ENCODE measurements around the gene DOCK2. TPM values are rescaled to one million over a fixed set of nuclear protein-coding genes. Genes with fewer than 3 reads are reported as not detected.

DOCK2 gene
- total and polyA plus RNA-seq, 2 of the 8 experiments (the other 6 are each of a cell fraction or from before 2014, with no cell fraction given), result 3.9 to 5.7 TPM

GRCh38 chr5:169992789-169993484 lies 355.9 kb downstream of the DOCK2 start:
- H3K18ac ChIP-seq (ENCODE audit: extremely low read depth, low read length), result no peak overlapping the region
- H2BK20ac ChIP-seq (ENCODE audit: low read length), result no peak overlapping the region
- no peak overlapping the region for H3K4me3 ChIP-seq (ENCODE audit: extremely low read depth in 1 of 4, insufficient read depth in 2 of 4, low read depth in 3 of 4, low read length in 4 of 4)
- H3K9me3 ChIP-seq (ENCODE audit: insufficient read depth in 2 of 2, low read depth in 1 of 2, low read length in 1 of 2), result no peaks in the 10 kb centered on the region
- no peaks in the 10 kb centered on the region for H3K79me2 ChIP-seq (ENCODE audit: control insufficient read depth in 1 of 2, insufficient read depth in 2 of 2, low read length in 2 of 2)
- H3K79me1 ChIP-seq (ENCODE audit: low read depth, low read length), result no peaks in the 10 kb centered on the region
- H3K4me2 ChIP-seq (ENCODE audit: insufficient read depth in 1 of 2, low read depth in 2 of 2, low read length in 2 of 2), result no peak overlapping the region
- no peaks in the 10 kb centered on the region for H3K36me3 ChIP-seq (ENCODE audit: control insufficient read depth in 2 of 4, insufficient read depth in 4 of 4, low read length in 3 of 4)
- H3K4ac ChIP-seq (replicated peaks; ENCODE audit: insufficient read length, low read depth, low read length), result no peak overlapping the region
- H2BK15ac ChIP-seq (ENCODE audit: low read length), result no peak overlapping the region
- H4K8ac ChIP-seq (ENCODE audit: extremely low read depth, insufficient read depth, low read length), result no peak overlapping the region
- H2BK5ac ChIP-seq (ENCODE audit: low read depth, low read length), result no peak overlapping the region
- no peak overlapping the region for H2BK120ac ChIP-seq (replicated peaks; ENCODE audit: low read depth, low read length)
- H3K23ac ChIP-seq (ENCODE audit: insufficient read length), result no peak overlapping the region
- no peak for DNase-seq (ENCODE audit: low read depth in 1 of 2, low spot score in 2 of 2)
- H2AFZ ChIP-seq (ENCODE audit: low read length), result no peak overlapping the region
- no peaks in the 10 kb centered on the region for H3K23me2 ChIP-seq (ENCODE audit: low read depth, low read length)
- no peak overlapping the region for H2BK12ac ChIP-seq (ENCODE audit: low read depth, low read length)
- H3K14ac ChIP-seq (ENCODE audit: insufficient read length), result no peak overlapping the region
- H4K5ac ChIP-seq (ENCODE audit: insufficient read length, low read depth, low read length), result no peak overlapping the region
- H3K27ac ChIP-seq (ENCODE audit: low read depth, low read length), result no peak overlapping the region
- CTCF ChIA-PET (ENCODE audit: partially characterized antibody), result interaction anchor here (1.0 to 4.1 kb wide), 3 partner anchors 13 to 270 kb away, joined by 3 to 27 read pairs (median 3); partner anchors contain the start of gene INSYN2B
- no peak for TF ChIP-seq RNF2 (IDR thresholded peaks at IDR 0.05; ENCODE audit: borderline replicate concordance, low read depth, low read length, missing control alignments, poor library complexity, severe bottlenecking)
- TF ChIP-seq PHF8 (conservative IDR thresholded peaks at IDR 0.05; ENCODE audit: low read depth, low read length), result no peak
- TF ChIP-seq CREB1 (IDR thresholded peaks at IDR 0.05), result no peak
- TF ChIP-seq CHD1 (IDR thresholded peaks at IDR 0.05; ENCODE audit: low read depth, low read length), result no peak
- TF ChIP-seq JUND (IDR thresholded peaks at IDR 0.05; ENCODE audit: low read length), result no peak
- TF ChIP-seq HDAC6 (IDR thresholded peaks at IDR 0.05; ENCODE audit: low read depth, low read length), result no peak
- no peak for TF ChIP-seq SUZ12 (IDR thresholded peaks at IDR 0.05; ENCODE audit: low read length)
- TF ChIP-seq, protein P1, sequence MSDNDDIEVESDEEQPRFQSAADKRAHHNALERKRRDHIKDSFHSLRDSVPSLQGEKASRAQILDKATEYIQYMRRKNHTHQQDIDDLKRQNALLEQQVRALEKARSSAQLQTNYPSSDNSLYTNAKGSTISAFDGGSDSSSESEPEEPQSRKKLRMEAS (IDR thresholded peaks at IDR 0.05), result no peak
- no peak for TF ChIP-seq SIX5 (IDR thresholded peaks at IDR 0.05; ENCODE audit: low read depth, low read length)
- TF ChIP-seq SP1 (IDR thresholded peaks at IDR 0.05; ENCODE audit: low read depth, low read length), result no peak
- TF ChIP-seq EGR1 (IDR thresholded peaks at IDR 0.05; ENCODE audit: borderline replicate concordance, low read depth, low read length), result no peak
- FAIRE-seq, result no peak
- WGBS, 2 experiments (ENCODE audit: extremely low coverage in 1 of 2, insufficient coverage in 1 of 2, insufficient read length in 1 of 2, insufficient replicate concordance in 2 of 2, low coverage in 1 of 2, low lambda C conversion rate in 2 of 2, missing lambda C conversion rate in 1 of 2), result 90% methylated on average over 2 of the region's 2 CpGs; no CpG with 5 or more reads in 1 of the 2 experiments
- no peaks in the 10 kb centered on the region for H4K20me1 ChIP-seq (replicated peaks in 1 of 2; ENCODE audit: control insufficient read depth in 1 of 2, insufficient read depth in 2 of 2, low read length in 2 of 2)
- POLR2A ChIA-PET (ENCODE audit: partially characterized antibody), result no interaction called here
- no peak overlapping the region for H4K91ac ChIP-seq (replicated peaks; ENCODE audit: insufficient read length, low read length)
- H3K27me3 ChIP-seq (replicated peaks in 1 of 4; ENCODE audit: control insufficient read depth in 3 of 4, extremely low read depth in 1 of 4, insufficient read depth in 3 of 4, low read length in 3 of 4), result no peaks in the 10 kb centered on the region; a peak in 1 of 7 replicates
- no peak overlapping the region for H3K9ac ChIP-seq (replicated peaks in 1 of 4; ENCODE audit: extremely low read depth in 1 of 4, low read depth in 3 of 4, low read length in 3 of 4)
- no peak overlapping the region for H3K56ac ChIP-seq (replicated peaks; ENCODE audit: insufficient read length, low read depth, low read length)
- no peak overlapping the region for H2AK5ac ChIP-seq (ENCODE audit: low read depth, low read length)
- H3K4me1 ChIP-seq (replicated peaks in 1 of 4; ENCODE audit: control insufficient read depth in 3 of 4, insufficient read depth in 4 of 4, low read length in 3 of 4), result no peaks in the 10 kb centered on the region
